22Rv1 (cell line): ENCODE data around the gene LITAFD.

ENCODE experiments used
- H3K27ac ChIP-seq: fragments of 450-650 bp; 2 replicates; pipeline ENCODE4 v1.5.1; 2017
- ZFX ChIP-seq: fragments of 450-650 bp; IDR thresholded peaks from 2 replicates; pipeline ENCODE4 v1.6.1; 2017; ENCODE audit warnings: antibody characterized with exemption, borderline replicate concordance
- TF ChIP-seq, protein P1 (sequence below): fragments of 450-650 bp; IDR thresholded peaks from 2 replicates; pipeline ENCODE4 v1.5.1; 2017; ENCODE audit warnings: mild to moderate bottlenecking

The LITAFD gene

DNA sequence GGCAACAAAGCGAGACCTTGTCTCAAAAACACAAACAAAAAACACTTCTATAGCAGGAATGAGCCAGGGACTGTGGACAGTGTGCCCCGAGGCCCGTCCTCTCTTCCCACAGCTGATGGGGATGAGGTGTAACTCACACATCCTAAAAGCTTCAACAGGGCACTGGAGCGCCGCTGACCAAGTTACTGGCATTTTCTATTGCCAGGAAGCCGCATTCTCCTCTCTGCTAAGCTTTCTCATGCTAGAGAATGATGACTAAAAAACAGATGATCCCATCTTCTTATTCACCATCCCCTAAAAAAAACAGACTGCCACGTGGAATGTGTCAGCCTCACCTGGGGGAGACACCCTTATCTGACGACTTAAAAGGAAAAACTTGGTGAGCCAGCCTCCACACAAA, 29.6 kb upstream of the LITAFD start:
- TF ChIP-seq ZFX = no peak
- TF ChIP-seq, protein P1, sequence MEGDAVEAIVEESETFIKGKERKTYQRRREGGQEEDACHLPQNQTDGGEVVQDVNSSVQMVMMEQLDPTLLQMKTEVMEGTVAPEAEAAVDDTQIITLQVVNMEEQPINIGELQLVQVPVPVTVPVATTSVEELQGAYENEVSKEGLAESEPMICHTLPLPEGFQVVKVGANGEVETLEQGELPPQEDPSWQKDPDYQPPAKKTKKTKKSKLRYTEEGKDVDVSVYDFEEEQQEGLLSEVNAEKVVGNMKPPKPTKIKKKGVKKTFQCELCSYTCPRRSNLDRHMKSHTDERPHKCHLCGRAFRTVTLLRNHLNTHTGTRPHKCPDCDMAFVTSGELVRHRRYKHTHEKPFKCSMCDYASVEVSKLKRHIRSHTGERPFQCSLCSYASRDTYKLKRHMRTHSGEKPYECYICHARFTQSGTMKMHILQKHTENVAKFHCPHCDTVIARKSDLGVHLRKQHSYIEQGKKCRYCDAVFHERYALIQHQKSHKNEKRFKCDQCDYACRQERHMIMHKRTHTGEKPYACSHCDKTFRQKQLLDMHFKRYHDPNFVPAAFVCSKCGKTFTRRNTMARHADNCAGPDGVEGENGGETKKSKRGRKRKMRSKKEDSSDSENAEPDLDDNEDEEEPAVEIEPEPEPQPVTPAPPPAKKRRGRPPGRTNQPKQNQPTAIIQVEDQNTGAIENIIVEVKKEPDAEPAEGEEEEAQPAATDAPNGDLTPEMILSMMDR = no peak
- no peak overlapping the region for H3K27ac ChIP-seq

DNA sequence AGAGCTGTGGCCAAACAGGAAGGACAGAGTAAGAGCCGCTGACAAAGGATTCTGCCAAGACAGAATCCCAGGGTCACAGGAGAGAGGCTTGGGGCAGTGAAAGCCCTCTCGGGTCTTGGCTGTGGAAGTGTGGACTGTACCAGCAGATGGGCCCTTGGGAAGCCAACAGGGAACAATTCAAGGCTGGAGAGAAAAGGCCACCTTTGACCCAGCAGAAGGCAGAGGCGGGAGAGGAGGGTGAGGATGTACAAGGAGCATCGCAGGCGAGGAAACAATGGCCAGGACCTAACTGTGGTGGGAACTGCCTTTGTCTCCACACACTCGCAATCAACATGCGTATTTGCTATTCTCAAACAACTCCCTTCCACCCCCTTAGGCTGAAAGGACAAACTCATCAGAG, 29.0 kb upstream of the LITAFD start:
- TF ChIP-seq, protein P1 = no peak
- TF ChIP-seq ZFX = no peak
- no peak overlapping the region for H3K27ac ChIP-seq

DNA sequence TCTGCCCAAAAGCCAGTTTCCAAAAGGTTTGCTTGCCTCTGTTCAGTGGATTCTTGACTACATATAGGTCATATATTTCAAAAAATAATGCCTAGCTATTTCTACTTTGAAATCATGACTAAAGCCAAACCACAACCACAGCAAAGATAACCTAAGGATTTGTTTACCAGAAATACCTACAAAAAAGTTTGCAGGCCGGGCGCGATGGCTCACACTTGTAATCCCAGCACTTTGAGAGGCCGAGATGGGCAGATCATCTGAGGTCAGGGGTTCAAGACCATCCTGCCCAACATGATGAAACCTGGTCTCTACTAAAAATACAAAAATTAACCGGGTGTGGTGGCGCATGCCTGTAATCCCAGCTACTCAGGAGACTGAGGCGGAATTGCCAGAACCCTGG, 28.5 kb upstream of the LITAFD start:
- TF ChIP-seq ZFX = no peak
- TF ChIP-seq, protein P1 = no peak
- H3K27ac ChIP-seq = no peak overlapping the region

DNA sequence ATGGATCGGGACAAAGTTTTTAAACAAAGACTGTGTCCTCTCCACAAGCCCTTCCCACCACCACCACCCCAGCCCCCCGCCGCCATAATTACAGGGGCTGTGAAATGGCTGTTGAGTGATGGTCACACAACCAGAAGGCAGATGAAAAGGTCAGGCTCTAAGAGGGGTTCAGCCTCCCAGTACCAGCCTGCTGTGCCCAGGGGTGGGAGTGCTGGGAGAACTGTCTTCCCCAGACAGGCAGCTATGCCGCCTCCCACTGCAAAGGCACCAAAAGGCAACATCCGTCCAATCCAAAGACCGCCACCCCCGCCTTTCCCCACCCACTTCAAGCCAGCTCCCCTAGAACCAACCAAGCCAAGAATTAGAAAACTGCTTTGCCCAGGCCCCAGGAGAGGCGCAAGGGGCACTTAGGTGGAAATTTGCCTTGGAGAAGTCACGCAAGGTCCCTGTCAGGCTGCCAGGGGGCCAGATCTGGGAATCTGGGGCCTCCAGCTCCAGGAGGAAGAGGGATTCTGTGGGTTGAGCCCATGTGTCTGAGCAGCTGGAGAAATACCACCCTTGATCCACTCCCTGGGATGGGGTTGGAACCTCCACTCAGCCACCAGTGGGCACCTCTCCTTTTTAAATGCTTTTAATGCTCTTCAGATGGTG, 27.7 kb upstream of the LITAFD start:
- H3K27ac ChIP-seq = no peak overlapping the region
- TF ChIP-seq, protein P1 = no peak
- TF ChIP-seq ZFX = no peak

DNA sequence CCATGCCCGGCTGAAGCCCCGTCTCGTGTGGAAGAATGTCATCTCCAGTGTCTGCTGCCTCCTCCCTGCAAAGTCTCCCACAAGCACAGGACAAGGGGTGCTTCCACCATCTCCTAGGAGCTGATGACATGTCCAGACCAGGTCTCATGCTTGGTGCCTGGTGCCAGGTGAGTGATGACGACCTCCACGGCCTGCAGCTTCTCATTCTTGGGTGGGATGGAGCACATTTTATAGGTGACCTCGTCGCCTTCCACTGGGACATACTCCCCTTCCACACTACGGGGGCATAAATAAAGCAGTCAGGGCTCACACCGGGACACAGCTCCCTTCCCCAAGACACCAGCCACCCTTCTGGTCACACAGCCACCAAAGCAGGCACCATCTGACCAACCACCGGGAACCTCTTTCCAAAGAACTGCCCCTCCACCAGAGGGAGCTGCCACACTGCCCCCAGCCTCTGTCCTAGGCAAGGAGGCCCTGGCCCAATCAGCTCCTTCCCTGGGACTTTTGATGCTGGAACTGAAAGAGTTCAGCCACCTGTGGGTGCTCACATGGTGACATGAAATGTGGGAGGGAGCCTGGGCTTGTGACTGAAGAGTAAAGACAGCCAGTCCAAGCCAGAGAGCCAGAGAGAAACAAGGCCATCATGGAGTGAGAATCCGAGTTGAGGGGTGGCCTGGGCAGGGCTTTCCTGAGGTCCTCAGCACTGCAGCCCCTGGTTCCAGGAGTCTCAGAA, 26.9 kb upstream of the LITAFD start:
- 0 out of 2 replicates have a peak overlapping the region, but pooled peaks have one; percentile 5 for H3K27ac ChIP-seq
- no peak for TF ChIP-seq ZFX
- TF ChIP-seq, protein P1 = peak; percentile 33

DNA sequence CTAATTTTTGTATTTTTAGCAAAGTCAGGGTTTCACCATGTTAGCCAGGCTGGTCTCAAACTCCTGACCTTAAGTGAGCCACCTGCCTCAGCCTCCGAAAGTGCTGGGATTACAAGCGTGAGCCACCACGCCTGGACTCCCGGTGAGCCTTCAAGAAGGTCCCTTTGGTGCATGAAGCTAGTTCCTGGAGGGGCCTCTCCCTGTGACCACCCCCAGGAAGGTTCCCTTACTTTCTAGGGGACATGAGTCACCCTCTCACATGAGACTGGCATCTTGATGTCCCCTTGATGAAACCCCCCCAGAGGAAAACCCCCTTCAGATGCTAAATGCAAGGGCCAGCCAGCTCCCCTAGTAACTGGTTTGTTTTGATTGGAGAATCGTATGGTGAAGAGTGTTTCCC, 26.2 kb upstream of the LITAFD start:
- TF ChIP-seq, protein P1 = no peak
- 0 out of 2 replicates have a peak overlapping the region, but pooled peaks have one; percentile 5 for H3K27ac ChIP-seq
